SK-N-SH (cell line): Measurements from ENCODE around the gene OR6K2.

Experiments
- EP300 ChIP-seq, 2 experiments: IDR thresholded peaks; 2 replicates each; pipeline versions ENCODE4 v1.4.0 to v1.6.1; 2012; ENCODE audit warnings: borderline replicate concordance in 1 of 2, low read depth in 1 of 2, low read length in 1 of 2
- GATA2 ChIP-seq: sonication (generic); formaldehyde crosslinking; IDR thresholded peaks from 2 replicates; pipeline ENCODE4 v1.5.0; 2020; ENCODE audit warnings: mild to moderate bottlenecking, missing genetic modification reagents
- MAX ChIP-seq: IDR thresholded peaks from 2 replicates; pipeline ENCODE4 v1.4.0; 2012; ENCODE audit warnings: low read depth
- MXI1 ChIP-seq: IDR thresholded peaks from 2 replicates; pipeline ENCODE4 v1.6.1; 2012; ENCODE audit warnings: mild to moderate bottlenecking, low read depth, low read length, improper control_type of control experiment
- RAD21 ChIP-seq: IDR thresholded peaks from 2 replicates; pipeline ENCODE4 v1.6.1; 2012; ENCODE audit warnings: mild to moderate bottlenecking, low read length
- RFX5 ChIP-seq: IDR thresholded peaks from 2 replicates; pipeline ENCODE4 v1.6.1; 2012; ENCODE audit warnings: mild to moderate bottlenecking, improper control_type of control experiment, low read length
- SIN3A ChIP-seq: IDR thresholded peaks from 2 replicates; pipeline ENCODE4 v1.6.1; 2012; ENCODE audit warnings: low read depth, mild to moderate bottlenecking, low read length, moderate library complexity, borderline replicate concordance

- TF ChIP-seq SIN3A = no peak
- TF ChIP-seq GATA2 (CRISPR knock-in tag) = no peak
- no peak for TF ChIP-seq RFX5
- TF ChIP-seq EP300 (IDR thresholded peaks at IDR 0.05; ENCODE audit: borderline replicate concordance in 1 of 2, low read depth in 1 of 2, low read length in 1 of 2) = no peak
- TF ChIP-seq RAD21 = no peak
- TF ChIP-seq MAX = no peak
- TF ChIP-seq MXI1 = no peak
These were observed 20.2 kb upstream of the OR6K2 start, which contains the start of gene OR6K3 for GRCh38 chr1:158720620-158721019.
